Cerebellar nuclear complex (tissue), 1 donor: ENCODE data around the gene HCFC2.

Experiments used
- DNase-seq, 2 experiments: peaks; one replicate each; lab custom pipeline; 2025; lab: John Stamatoyannopoulos, UW

Gene HCFC2

DNA sequence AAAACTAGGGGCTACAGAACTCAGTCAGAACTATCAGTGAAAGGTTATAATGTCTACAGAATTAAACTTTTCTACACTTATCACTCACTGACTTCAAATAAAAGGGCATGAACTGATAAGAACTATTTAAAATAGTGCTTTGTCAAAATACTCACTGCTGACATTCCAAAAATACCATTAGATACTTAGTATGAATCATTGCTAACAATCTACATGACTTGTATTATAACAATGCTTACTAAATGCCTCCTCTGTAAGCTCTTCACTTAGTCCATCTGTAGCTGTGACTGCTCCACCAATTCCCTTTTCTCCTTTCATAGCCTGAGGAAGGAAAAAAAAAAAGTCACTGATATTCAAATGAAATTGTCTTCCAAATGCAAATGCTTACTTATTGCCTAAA, 56.7 kb downstream of the HCFC2 start:
- DNase-seq = no peak

GRCh38 chr12:104122298-104122697, 58.0 kb downstream of the HCFC2 start:
- DNase-seq = no peak

DNA sequence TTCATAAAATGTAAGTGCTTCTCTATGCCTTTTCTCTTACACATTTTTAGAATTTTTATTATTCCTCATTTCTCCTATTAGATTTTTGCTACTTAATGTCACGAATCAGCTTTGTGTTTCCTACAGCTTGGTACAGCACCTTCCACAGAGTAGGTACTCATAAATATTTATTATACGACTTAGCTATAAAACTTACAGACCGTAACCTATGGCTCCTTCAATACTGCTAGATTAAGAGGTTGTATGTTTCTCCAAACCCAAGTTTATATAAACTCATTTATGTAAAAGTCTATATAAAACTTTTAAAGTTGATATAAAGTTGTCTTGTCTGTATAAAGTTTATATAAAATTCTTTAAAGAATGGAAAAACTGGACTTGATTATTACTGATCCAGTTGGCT, 62.2 kb downstream of the HCFC2 start:
- DNase-seq = no peak

DNA sequence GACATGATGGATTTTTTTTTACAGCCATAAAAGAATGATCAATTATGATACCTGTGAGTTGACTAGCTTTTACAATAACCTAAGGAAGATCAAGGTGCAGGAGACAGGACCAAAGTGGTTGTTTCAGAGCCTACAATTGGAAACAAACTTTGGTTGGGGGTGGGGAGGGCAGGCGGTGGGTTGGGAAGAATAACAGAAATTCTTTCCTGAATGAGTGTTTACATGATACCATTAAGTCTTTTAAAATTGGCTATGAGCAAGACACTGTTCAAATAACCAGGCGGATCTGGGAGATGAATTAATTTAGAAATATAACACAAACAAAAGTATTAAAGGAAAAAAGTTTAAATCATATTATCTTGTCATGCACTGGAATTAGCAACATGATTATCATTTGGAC, 66.4 kb downstream of the HCFC2 start:
- DNase-seq = no peak

DNA sequence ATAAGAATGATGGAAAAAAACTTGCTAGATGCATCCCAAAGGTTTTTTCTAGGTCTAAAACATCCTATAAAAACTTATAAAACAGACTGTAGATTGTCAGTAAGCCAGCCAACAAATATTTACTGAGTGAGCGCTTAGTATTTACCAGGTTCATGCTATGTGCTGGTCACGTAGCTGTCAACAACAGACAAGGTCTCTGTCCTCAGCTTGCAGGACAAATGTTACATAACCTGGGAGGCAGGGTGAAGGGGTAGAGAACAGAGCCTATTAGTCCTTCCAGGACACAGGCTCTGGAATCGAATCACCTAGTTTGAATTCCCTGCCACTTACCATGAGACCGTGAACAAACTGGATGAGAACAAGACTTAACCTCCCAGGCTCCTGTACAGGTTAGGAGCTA, 67.3 kb downstream of the HCFC2 start:
- DNase-seq = no peak

DNA sequence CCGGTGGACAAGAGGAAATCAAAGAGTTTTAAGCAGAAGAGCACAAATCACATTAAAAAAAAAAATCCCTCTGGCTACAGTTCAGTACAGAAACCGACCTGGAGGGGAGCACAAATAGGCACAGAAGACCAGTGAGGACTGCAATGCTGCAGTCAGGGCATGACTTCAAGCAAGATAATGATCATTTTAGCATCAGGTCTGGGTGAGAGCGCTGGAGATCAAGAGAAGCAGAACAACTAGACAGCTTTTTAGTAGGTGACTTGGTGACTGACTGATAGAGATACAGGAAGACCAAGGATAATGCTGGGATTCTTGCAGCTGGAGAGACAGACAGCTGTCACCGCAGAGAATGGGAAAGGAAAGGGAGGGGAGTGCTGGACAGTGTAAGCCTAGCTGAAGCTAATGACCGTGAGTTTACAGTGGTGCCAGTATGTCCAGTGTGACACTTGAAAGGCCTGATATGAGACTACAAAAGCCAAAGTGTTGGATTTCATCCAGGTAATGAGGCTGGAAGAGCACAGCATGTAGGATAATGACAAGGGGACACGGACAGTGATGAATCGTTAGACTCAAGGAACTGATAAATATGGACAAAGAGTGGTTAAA, 68.1 kb downstream of the HCFC2 start:
- no peak for DNase-seq

- no peak for DNase-seq
Observed at GRCh38 chr12:104133321-104133720, 69.0 kb downstream of the HCFC2 start.

GRCh38 chr12:104133866-104134265, 69.5 kb downstream of the HCFC2 start:
- DNase-seq = no peak

- no peak for DNase-seq
Observed at GRCh38 chr12:104134882-104135281, 70.6 kb downstream of the HCFC2 start.

GRCh38 chr12:104136577-104136976, 72.2 kb downstream of the HCFC2 start:
- no peak for DNase-seq

- no peak for DNase-seq
Observed at GRCh38 chr12:104137001-104137901, 72.9 kb downstream of the HCFC2 start.

GRCh38 chr12:104137902-104138796, 73.8 kb downstream of the HCFC2 start, which contains the start of gene NFYB:
Gene NFYB (minus strand): TSS chr12:104138210. CDS start chr12:104135453, 2,757 bp downstream.
- DNase-seq = peak; percentile 67 to 94

DNA sequence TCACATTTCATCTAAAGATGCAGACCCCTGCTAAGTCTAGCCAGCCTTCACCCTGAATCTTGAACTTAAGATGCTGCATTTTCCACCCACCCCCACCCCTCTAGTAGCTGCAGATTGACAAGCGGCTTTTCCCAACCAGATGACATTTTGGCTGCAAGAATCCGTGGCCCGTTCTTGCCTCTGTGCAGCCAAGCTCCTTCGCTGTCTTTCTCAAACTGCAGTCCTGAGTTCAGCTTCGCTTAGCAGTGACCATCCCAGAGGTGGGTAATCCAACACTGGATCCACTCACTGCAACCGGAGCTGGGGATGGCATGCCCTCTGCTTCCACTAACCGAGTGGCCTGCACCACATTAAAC, 74.4 kb downstream of the HCFC2 start:
- DNase-seq = no peak

DNA sequence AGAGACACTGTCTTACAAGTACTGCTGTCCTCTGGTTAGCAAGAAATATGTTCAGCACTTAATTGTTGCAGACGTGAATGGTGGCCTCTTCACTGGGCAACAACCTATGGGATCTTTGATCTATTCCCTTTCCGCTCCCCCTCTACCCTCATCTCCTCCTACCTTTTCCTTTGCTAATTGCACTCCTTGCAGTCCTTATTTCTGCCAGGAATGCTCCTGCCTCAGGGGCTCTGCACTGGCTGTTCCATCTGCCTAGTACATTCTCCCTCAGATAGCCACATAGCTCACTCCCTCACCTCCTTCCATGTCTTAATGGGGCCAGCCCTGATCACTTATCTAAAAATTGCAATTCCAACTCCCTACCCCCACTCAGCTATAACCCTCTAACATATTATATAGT, 78.2 kb downstream of the HCFC2 start:
- no peak for DNase-seq

- no peak for DNase-seq
Observed at GRCh38 chr12:104143002-104143401, 78.7 kb downstream of the HCFC2 start.

- DNase-seq = no peak
Observed at GRCh38 chr12:104143918-104144317, 79.6 kb downstream of the HCFC2 start.

GRCh38 chr12:104147346-104147745, 83.0 kb downstream of the HCFC2 start:
- no peak for DNase-seq

DNA sequence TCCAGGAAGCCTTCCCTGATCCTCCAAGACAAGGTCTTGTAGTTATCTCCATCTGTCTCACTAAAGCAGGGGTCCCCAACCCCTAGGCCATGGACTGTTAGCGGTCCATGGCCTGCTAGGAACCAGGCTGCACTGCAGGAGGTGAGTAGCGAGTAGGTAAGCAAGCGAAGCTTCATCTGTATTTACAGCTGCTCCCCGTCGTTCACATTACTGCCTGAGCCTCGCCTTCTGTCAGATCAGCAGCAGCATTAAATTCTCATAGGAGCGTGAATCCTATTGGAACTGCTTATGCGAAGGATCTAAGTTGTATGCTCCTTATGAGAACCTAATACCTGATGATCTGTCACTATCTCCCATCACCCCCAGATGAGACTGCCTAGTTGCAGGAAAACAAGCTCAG, 86.1 kb downstream of the HCFC2 start:
- DNase-seq = no peak

DNA sequence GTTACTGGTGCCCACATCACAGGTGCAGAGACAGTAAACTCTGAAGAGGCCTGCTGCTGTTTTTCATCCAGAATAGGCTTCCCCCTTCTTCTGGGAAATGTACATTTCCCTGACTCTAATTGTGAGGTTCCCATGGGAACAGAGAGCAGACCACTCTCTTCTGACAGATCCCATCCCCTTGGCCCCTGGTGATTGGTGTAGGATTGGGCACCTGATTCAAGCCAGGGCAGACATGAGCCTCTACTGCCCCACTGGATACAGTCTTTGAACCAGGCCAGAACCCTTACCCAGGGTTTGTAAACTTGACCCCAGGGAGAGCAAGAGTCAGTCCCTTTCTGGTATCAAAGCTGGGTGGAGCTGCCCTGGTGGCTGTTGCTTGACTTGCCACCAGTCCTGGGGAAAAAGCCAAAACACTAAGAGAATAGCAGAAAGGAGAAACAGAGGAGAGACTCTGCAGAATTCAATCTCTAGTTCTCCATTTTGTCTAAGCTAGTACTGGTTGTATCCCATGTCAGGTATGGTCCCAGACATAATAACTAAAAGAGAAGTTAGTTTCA, 88.4 kb downstream of the HCFC2 start:
- no peak for DNase-seq

GRCh38 chr12:104154286-104154685, 90.0 kb downstream of the HCFC2 start:
- no peak for DNase-seq

GRCh38 chr12:104154806-104155205, 90.5 kb downstream of the HCFC2 start:
- no peak for DNase-seq
